ENCODE results near the gene GRK5.
"Not testable (repeated sequence)": the region's sequence is repeated elsewhere in the genome, so short reads cannot be mapped to it uniquely, and the experiment has no call there.

Gene GRK5

DNA sequence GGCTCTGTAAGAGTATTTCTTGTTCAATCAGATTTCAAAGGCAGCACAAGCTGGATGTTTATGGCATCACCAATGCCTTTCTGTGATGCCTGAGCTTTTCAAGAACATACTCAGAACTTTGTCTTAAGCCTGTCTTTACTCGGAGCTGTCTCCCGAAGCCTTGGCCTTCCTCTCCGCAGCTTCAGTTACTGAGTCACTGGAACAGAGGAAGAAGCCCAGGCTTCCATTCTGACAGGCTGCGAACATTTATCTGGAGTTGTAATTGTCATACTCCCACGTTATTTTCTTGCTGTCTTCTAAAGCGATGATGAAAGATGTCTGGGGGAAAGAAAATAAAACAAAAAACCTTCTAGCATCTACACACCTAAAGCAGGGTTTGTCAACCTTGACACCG, 43.9 kb downstream of the GRK5 start:
- DNase-seq = peak in 1 of 3 donors; percentile 9

DNA sequence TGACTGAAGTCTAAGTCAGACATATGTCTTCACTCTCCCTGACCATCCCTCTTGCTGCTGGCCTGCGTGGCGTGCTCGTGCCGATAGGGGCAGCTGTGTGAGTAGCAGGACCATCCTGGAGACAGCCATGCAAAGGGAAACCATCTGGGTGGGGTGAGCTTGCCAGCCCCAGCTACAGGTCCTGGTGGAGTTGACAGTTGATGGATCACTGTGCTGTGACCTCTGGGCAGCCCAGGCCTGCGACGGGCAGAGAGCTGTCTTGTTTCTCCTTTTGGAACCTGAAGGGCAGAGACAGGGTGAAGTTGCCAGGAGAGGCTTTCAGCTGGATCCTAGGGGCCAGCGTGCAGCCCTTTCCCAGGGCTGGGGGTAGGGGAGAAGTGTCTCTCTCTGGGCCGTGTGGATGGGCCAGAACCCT, 44.7 kb downstream of the GRK5 start:
- DNase-seq = no peak

DNA sequence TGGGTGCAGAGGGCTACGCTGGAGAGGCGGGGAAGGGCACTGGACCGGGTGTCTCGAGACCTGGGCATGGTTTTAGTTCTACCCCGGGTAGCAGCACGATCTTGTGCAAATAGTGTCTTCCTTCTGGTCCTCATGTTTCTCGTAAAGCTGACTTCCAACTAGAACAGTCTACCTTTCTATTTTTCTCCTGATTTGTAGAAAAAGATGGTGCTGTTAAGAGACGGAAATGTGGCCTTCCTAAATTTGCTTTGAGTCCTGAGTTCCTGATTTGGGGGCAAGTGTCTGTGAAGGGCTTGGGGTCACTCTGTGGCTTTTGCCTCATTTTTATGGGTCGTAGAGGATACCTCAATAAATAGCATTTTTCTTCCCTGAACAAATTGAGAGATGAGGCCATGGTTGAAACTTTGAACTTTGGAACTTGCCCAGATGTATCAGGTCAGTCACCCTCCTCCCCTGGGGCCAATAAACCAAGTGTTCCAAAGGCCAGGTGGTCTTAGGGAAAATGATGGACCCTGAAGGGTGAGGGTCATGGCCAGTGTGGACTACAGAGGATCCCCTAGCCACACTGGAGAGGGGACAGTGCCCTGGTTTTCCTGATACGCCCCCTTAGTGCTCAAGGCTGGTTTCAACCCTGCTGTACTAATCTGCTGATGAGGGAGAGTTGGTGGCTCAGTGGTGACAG, 45.2 kb downstream of the GRK5 start:
- DNase-seq = no peak

DNA sequence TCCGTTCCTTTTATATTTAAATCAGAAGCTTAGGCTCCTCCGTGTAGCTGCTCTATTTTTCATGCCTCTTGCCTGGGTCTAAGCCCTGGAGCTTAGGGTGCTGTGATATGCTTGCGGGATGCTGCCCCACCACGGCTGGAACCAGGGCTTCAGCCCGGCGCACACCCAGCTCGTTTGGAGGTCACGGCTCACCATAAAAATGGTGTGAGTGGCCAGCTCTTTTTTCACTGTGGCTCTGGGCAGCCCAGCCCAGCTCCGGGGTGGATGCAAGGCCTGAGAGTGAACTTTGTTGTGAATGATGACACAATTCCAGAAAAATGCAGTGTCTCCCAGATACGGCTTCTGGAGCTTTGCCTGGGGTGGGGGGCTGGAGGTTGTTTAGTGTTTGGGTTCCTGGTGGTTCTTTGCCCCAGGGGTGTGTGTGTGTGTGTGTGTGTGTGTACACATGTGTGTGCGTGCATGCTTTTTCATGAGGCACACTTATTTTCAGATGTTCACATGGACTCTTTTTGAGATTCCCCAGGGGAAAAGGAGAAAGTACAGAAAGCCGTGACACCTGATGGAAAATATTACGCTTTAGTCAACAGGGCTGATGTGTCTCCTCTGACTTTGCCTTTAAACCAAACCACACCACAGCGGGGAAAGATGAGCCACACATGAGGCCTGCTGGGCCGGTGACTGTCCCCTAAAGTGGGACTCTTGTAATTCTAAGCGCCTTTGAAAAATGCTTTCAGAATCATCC, 46.2 kb downstream of the GRK5 start:
- DNase-seq = no peak

DNA sequence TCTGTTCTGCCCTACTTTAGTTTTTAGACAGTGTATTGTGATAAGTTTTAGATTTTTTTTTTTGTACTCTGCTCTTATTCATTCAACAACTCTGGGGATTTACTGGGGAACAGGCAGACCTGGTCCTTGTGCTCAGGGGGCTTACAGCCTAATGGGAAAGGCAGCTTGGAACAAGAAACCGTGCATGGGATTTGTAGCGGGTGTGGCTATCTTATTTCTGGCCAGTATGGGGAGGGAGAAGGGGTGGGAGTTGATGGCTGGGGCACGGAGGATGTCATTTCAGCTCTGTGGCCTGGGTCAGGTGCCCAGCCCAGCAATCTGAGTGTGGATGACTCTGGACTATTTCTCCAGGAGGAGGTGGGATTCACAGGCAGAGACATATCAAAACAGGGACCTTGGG, 47.0 kb downstream of the GRK5 start:
- no peak for DNase-seq

DNA sequence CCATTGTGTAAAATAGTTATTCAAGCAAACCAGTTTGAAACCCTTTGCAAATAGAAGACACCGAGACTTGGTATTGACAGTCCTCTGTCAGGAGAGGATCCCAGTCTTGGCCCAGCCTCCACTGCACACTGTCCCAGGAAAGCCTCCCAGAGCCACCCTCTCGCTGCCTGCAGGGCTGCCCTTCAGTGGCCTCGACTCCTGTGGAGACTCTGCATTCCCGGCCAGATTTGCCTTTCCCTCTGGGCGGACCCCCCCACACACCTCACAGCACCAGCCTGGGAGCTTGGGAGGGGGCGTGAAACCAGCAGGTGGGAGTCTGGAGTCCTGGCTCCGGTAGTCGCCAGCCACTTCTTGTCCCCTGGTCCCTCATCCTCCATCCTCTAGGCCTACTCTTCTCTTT, 48.7 kb downstream of the GRK5 start:
- DNase-seq = no peak

DNA sequence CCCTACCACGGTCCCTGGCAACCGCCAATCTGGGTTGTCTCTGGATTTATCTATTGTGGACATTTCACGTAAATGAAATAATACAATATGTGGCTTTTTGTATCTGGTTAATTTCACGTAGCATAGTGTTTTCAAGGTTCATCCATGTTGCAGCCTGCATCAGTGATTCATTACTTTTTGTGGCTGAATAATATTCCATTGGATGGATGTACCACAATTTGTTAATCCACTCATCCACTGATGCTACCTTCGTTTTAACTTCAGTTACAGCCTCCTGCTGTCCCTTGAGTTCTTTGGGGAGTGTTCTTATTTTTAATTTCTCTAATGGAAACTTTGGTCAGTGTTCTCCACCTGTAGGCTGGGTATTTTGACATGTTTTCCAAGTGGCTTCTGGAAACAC, 49.5 kb downstream of the GRK5 start:
- DNase-seq = no peak

DNA sequence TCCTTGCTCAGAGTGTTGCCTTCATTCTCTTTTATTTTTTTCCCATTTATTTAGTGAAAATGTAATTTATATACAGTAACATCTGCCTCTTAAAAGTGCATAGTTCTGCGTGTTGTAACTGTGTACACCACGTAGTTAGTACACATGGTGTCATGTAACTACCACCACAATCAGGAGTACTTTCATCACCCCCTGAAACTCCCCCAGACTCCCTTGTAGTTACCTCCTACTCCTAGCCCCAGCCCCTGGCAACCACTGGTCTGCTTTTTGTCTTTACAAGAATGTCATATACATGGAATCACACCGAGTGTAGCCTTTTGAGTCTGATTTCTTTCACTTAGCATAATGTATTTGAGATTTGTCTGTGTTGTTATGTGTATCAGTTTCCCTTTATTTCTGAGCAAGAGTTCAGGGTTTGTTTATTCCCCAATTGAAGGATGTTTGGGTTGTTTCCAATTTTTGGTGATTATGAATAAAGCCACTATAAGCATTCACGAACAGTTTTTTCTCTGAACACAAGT, 50.6 kb downstream of the GRK5 start:
- no peak for DNase-seq

DNA sequence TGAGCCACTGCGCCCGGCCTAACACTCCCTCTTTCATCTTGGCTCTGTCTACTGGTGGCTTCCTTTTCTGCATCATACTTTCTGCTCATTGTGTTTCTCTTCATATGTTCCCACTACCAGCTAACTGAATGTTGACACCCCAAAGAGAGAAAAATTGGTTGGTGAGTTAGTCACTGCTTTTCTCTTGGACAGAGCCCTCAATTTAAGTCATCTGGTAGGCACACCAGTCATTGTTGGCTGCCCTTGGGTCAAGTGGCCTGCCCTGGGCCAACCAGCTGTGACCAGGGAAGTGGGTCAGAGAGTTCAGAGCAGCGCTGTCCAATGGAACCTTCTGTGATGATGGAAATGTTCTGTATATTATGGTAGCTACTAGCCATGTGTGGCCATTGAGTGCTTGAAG, 52.0 kb downstream of the GRK5 start:
- no peak for DNase-seq

DNA sequence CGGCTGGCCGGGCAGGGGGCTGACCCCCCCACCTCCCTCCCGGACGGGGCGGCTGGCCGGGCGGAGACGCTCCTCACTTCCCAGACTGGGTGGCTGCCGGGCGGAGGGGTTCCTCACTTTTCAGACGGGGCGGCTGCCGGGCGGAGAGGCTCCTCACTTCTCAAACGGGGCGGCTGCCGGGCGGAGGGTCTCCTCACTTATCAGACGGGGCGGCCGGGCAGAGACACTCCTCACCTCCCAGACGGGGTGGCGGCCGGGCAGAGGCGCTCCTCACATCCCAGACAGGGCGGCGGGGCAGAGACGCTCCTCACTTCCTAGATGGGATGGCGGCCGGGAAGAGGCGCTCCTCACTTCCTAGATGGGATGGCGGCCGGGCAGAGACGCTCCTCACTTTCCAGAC, 53.6 kb downstream of the GRK5 start:
- not testable (repeated sequence) for DNase-seq

DNA sequence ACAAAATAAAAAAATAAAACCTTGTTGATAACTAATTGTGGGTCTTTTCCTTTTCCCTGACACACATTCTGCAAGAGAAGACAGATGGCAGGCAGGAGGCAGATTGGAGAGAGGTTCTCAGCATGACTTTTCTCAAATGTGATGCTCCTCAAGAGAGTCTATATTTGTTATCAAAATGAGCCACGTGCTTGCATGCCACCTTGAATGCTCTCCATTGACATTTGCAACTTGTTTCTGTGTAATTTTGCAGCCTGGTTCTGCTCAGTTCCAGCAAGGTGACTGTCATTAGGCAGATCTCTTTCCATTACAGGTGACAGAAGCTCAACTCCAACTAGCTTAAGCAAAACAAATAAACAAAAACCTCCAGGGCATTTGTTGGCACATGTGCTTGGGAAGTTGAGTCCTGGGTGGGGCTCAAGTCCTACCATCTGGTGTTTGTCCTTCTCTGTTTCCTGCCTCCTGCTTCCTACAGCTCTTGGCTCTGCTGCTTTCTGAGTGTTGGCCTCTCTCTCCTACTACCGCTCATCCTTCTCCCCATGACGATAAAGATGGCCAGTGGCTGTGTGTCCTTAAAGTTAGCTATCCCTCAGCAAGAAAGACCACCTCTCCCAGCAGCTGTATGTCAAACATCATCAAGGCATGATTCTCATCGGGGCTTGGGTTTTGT, 56.7 kb downstream of the GRK5 start:
- no peak for DNase-seq

DNA sequence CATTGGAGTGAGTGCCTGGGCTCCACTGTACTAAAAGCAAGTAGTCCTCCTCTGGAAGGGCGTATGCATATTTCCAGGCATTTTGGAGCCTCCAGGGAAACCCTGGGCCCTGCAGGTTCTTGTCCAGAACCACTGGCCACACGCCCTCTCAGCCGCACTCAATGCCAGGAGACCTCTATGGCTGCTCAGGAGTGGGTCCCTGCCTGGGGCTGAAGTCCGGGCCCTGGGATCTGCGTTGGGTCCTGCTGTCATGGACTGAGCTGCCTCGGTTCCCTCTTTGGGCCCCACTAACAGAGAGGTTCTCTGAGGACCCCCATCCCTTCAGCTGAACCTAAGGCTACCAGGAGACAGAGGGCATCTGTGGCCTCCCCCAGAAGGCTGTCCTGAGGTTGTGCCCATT, 58.3 kb downstream of the GRK5 start:
- no peak for DNase-seq

DNA sequence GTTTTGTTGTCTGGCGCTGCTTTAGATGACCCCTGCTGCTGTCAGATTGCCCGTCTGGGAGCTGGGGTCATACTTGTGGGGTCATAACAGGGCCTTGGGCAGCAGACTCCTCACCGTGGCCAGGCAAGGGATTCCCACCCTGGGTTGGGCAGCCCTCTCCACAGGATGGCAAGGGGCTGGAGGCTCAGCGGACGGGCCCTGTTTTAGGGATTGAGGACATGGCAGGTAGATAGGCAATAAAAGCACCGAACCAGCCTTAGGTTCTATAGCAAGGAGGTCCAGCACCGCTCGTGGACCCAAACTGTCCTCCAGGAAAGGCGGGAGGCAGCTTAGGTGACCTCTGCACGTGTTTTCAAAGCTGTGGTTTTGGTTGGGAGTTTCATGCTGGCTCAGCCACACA, 60.0 kb downstream of the GRK5 start:
- DNase-seq = no peak

DNA sequence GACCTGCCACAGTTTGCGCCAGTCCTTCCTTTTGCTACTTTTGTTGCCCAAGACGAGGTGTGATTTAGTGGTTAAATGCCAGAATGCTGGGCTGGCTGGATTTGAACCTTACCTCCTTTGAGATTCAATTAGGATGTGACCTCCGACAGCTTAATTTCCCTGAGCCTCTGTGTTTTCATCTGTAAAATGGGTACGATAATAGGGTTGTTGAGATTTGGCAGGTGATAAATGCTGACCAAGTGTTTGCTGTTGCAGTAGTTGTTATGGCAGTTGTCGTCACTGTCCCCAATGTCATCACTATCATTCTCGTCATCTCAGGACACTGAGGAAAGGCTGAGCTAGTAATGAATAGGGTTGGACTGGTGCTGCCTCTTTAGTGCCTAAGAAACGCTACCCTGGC, 61.1 kb downstream of the GRK5 start:
- DNase-seq = no peak

DNA sequence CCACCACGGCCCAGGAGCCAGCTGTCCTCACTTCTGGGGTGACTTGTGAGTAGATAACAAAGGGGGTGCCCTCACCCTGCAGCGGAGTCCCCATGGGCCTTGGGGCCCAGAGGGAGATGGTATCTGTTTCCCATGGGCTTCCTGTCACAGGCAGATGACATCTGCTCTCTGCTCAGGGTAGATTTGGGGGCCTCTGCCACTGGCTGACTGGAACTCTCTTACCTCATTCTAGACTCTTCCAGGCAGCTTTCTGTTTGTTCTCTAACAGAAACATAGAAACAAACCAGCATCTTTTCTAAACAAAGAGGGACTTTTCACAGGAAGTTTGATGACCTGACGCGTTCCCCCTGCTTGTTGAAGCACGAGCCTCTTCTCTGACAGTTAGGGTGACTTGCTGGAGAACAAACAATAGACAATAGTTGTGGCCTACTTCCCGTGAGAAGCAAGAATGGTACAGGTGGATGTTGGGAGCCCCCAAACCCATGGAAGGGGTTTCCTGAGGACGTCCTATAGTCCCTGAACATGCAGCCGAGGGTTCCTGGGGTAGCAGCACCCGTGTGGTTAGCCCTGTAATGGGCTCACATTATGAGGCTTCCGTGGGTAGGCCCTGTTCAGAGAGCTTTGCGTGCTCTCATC, 61.6 kb downstream of the GRK5 start:
- DNase-seq = peak; percentile 15 to 39 (median 21)

DNA sequence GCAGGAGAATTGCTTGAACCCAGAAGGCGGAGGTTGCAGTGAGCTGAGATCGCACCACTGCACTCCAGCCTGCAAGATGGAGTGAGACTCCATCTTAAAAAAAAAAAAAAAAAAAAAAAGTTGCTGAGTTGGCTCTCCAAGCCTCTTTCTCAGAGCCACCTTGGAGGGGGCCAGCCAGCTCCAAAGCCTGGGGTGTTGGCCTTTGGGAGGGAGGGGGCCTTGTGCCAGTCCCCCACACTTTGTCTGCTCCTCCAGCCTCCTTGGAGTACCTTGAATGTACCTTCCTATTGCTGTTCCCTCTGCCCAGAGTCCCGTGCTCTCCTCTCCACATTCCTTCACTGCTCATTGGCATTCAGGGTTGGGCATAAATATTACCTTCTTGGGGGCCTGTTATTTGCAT, 62.4 kb downstream of the GRK5 start:
- no peak for DNase-seq

DNA sequence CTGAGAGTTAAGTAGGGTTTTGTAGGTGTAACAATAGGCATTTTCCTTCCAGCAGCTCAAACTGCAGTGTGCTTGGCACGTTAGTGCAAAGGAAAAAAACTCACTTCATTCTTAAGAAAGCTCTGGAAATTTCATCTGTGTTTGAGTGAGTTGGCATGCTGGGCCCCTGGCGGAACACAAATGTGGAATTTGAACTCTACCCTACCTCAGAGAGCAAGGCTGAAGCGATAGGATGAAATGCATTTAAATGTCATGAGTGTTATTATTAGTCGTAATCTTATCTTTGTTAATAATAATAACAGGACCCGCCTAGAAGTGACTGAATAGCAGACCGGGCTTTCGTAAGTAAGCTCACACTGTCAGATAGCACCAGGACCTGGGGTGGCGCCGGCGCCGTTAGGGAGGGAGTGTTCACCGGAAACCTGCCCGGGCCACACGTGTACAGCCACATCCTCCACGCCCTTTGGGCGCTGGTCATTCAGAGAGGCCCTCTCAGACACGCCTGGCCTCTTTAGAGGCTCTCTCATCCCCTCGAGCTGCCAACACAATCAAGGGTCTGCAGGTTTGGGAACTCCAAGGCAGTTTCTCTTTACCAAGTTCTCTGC, 63.5 kb downstream of the GRK5 start:
- DNase-seq = peak in 1 of 3 donors; percentile 19

DNA sequence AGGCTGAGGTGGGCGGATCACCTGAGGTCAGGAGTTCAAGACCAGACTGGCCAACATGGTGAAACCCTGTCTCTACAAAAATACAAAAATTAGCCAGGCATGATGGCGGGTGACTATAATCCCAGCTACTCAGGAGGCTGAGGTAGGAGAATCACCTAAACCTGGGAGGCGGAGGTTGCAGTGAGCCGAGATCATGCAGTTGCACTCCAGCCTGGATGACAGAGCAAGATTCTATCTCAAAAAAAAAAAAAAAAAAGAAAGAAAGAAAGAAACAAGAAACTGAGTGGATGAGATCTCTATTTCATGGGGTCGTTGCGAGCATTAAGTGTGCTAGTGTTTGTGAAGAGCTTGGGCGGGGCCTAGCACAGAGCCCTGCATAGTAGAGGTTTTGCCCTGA, 65.0 kb downstream of the GRK5 start:
- DNase-seq = not testable (repeated sequence)

DNA sequence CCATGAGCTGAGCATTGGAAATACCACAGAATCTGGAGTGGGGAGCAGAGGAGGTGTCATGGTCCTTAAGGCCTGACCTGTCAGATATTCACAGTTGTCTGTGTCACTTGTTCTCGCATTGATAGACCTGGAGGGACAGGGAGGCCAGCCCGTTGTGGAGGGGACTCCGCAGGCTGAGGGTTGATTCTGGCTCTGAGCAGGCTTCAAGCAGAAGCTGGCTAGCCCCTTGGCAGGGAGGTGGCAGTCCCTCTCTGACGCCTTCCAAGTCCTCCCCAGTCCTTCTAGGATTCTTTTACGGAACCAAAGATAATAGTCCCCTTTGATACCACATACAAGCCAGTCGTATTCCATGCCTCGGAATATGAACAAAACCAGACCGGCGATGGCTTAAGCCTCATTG, 65.4 kb downstream of the GRK5 start:
- no peak for DNase-seq

DNA sequence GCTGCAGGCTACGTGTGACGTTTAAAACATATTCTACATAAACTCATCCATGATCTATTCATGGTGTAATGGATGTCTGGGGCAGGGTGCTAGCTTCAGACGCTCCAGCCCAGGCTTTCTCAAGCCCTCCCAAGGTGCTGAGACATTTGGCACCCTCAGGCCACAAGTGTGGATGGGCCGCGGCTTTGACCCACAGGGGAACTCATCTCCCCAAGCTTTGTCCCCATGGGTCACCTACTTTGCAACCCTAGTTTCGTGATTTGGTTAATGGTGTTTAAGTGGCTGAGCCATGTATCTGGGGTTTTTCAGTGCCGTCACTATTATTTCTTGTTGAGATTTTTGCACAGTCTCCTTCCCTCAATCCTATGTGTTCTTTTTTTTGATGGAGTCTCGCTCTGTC, 66.0 kb downstream of the GRK5 start:
- no peak for DNase-seq

DNA sequence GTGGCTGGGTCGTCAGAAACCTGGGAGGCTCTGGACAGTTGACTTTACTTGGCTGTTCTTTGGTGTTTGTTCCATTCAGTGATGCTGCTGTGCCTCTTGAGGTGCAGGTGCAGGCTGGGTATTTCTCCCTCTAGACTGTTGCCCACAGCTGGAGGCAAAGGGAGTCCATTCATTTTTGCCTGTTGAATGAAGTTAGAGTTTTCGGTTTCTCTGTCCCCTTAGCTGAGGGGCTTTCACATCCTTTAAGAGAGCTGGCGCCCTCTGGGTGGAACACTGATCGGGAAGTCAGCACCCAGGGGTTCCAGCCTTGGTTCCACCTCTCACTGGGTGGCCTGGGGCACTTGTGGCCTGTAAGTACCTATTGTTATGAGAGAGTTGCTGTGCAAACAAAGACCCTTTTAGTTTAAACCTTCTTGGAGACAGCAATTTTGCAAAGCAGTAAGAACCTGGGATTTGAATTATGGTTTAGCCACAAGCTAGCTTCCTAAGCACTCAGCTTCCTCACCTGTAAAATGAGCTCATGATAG, 67.2 kb downstream of the GRK5 start:
- DNase-seq = no peak

DNA sequence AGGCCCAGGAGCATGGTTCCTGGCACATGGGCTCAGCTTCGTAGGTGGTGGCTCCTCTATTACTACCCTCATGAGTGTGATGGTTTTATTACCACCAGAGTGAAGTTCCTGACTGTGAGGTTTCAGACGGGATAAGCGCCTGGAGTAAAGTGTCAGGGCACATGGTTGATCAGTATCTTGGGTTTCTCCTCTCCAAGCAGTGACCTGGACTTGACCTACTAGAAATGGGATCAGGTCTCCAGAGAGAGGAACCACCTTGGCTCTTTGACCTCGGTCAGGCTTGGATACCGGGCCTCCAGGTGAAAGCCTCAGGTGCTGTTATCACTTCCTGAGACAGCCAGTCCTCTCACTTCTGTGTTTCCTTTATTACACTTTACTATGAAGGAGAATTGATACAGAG, 67.7 kb downstream of the GRK5 start:
- DNase-seq = no peak

DNA sequence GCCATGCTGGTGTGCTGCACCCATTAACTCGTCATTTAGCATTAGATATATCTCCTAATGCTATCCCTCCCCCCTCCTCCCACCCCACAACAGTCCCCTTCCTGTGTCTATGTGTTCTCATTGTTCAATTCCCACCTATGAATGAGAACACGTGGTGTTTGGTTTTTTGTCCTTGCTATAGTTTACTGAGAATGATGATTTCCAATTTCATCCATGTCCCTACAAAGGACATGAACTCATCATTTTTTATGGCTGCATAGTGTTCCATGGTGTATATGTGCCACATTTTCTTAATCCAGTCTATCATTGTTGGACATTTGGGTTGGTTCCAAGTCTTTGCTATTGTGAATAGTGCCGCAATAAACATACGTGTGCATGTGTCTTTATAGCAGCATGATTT, 68.8 kb downstream of the GRK5 start:
- not testable (repeated sequence) for DNase-seq
